ENCODE results near the gene AHCYL2. TPM values are rescaled to one million over a fixed set of nuclear protein-coding genes. Genes with fewer than 3 reads are reported as not detected.
"Not testable (repeated sequence)": the region's sequence is repeated elsewhere in the genome, so short reads cannot be mapped to it uniquely, and the experiment has no call there.

AHCYL2 gene
- total RNA-seq, 1 donor, result 9.2 TPM

DNA sequence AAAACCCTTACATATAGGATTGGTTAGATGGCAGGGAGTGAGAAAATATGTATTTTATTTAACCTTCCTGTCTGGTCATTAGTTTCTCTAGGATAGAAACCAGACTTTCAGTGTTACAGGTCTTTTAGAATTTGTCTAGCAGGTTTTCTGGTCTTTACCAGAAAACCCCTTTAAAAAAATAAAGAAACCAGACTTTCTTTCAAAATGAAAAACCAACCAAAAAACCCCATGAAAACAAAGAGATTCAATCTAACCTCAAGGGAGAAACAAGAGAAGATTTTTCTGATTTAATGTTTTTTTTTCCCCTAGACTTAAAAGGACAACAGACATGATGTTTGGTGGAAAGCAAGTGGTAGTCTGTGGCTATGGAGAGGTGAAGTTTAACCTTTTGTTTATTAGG, 180.7 kb downstream of the AHCYL2 start:
- no peak for DNase-seq (ENCODE audit: low read depth in 2 of 3, low spot score in 2 of 3)

DNA sequence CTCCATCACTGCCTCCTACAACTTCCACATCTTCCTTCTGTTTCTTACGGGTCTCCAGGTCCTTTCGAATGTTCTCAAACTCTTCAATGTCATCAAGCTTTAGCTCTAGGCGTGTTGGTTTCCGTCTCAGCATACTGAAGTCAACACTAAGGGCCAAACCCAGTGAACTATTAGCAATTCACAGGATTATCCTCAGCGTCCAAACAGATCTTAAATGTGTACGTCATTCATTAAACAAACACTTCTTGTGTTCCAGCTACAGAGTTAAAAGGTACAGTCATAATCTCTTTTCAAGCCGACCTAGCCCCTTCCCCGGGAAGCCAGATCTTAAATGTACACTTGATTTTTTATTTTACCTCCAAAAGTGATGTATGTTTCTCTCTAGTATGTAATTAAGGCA, 185.4 kb downstream of the AHCYL2 start:
- DNase-seq (ENCODE audit: low read depth in 2 of 3, low spot score in 2 of 3), result not testable (repeated sequence)

DNA sequence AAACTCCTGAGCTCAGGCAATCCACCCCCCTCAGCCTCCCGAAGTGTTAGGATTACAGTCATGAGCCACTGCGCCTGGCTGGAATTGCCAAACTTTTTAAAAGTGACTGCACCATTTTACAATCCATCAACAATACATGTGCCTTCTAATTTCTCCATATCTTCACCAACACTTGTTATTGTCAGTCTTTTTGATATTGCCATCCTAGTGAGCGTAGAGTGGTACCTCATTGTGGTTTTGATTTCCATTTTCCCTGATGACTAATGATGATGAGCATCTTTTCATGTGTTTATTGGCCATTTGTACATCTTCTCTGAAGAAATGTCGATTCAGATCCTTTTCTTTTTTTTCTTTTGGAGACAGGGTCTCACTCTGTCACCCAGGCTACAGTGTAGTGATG, 187.7 kb downstream of the AHCYL2 start:
- no peak for DNase-seq (ENCODE audit: low read depth in 2 of 3, low spot score in 2 of 3)

GRCh38 chr7:129417073-129417472, 192.2 kb downstream of the AHCYL2 start:
- DNase-seq (ENCODE audit: low read depth in 2 of 3, low spot score in 2 of 3), result no peak

- DNase-seq (ENCODE audit: low read depth in 2 of 3, low spot score in 2 of 3), result no peak
Observed at GRCh38 chr7:129421717-129422250, 197.0 kb downstream of the AHCYL2 start.

GRCh38 chr7:129422727-129423126, 197.9 kb downstream of the AHCYL2 start:
- DNase-seq (ENCODE audit: low read depth in 2 of 3, low spot score in 2 of 3), result no peak

GRCh38 chr7:129423700-129424410, 199.0 kb downstream of the AHCYL2 start:
- no peak for DNase-seq (ENCODE audit: low read depth in 2 of 3, low spot score in 2 of 3)

DNA sequence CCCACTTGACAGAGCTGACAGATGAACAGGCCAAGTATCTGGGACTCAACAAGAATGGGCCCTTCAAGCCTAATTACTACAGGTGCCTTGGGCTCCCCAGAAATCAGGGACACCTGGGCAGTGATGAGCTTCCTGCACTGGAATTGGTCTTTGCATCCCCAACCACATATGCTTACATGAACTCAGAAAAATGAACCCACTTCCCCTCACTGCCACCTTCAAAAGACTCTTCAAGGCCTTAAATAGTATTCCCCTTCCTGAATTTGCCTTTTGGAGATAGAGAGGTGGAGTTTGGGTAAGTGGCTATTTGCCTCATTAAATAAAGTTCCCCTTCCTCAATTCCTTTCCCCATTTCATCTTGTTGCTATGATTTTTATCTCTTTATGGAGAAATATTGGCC, 201.7 kb downstream of the AHCYL2 start:
- no peak for DNase-seq (ENCODE audit: low read depth in 2 of 3, low spot score in 2 of 3)

DNA sequence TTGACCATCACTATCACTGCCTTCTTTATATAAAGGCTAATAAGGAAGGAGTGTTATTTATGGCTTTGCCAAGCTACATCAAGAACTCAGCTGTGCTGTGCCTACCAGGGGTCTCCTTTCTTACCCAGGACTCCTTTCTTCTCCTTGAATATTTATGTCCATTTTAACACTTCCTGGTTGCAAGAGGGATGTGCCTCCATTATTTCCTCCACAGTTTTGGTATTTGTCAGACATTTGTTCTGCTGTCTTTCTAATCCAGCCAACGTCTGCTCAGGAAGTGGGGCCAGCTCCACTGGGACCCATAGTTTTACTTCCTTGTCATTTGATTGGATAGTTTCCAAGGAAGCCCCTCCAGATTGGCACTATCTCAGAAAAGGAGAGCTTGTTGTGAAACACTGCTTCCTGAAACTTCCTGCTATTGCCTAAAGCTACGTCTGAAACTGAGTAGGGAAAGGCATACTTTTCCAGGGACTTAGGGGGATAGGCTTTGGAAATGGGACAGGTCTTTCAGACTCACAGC, 202.8 kb downstream of the AHCYL2 start:
- no peak for DNase-seq (ENCODE audit: low read depth in 2 of 3, low spot score in 2 of 3)

DNA sequence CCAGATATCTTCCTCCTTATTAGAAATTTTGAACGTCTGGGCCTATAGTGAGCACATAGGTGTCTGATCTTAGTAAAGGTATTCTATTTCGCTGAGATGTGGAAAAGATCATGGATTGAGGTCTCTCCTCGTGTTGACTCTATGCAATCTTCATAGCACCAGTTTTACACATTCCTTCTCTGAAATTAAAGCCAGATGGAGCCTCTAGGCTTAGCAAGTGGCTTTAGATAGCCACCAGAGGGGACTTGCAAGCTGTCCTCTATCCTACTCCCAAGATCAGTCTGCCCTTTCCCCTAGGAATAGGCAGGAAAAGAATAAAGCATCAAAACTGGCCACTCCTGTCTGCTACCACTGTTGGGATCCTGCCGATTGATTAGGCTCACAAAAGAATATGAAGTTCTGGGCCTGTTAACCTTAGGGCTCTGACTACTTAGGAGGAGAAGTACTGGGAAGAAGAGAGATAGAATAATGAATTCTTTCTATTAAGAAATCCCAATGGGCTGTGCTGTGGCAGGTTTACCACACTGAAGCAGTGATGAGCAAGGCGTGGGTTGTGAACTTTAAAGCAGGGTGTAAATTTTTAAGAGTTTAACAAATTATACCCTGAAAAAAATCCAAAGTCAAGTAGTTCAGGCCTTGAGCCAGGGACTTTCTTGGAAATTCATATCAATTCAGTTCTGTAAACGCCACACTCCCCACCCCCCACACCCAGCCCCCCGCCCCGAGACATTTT, 207.2 kb downstream of the AHCYL2 start:
- DNase-seq (ENCODE audit: low read depth in 2 of 3, low spot score in 2 of 3), result no peak

GRCh38 chr7:129433847-129434674, 209.2 kb downstream of the AHCYL2 start, which contains the start of gene STRIP2:
TSS of gene STRIP2 (plus strand) at chr7:129434432. CDS start at chr7:129434473, 41 bp downstream.
- DNase-seq (ENCODE audit: low read depth in 2 of 3, low spot score in 2 of 3), result peak; percentile 62 to 79 (median 76)

GRCh38 chr7:129434675-129435318, 210.0 kb downstream of the AHCYL2 start:
- DNase-seq (ENCODE audit: low read depth in 2 of 3, low spot score in 2 of 3), result peak in 1 of 3 donors; percentile 2

DNA sequence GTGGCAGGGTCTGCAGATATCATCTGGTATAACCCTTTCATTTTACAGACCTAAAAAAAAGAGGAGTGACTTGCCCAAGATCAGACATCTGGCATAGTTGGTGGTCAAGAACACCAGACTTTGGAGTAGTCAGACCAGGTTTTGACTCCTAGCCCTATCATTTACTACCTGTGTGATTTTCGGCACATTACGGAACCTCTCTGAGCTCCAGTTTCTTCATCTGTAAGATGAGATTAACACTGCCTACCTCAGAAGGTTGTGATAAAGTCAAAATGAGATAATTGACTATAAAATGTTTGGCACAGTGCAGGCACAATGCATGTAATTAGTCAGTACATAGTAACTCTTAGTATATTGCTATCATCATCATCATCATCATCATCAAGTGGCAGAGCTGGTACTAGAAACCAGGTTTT, 210.6 kb downstream of the AHCYL2 start:
- DNase-seq (ENCODE audit: low read depth in 2 of 3, low spot score in 2 of 3), result no peak

GRCh38 chr7:129436335-129436923, 211.6 kb downstream of the AHCYL2 start:
- DNase-seq (ENCODE audit: low read depth in 2 of 3, low spot score in 2 of 3), result no peak

- DNase-seq (ENCODE audit: low read depth in 2 of 3, low spot score in 2 of 3), result no peak
Observed at GRCh38 chr7:129437190-129437589, 212.4 kb downstream of the AHCYL2 start.

DNA sequence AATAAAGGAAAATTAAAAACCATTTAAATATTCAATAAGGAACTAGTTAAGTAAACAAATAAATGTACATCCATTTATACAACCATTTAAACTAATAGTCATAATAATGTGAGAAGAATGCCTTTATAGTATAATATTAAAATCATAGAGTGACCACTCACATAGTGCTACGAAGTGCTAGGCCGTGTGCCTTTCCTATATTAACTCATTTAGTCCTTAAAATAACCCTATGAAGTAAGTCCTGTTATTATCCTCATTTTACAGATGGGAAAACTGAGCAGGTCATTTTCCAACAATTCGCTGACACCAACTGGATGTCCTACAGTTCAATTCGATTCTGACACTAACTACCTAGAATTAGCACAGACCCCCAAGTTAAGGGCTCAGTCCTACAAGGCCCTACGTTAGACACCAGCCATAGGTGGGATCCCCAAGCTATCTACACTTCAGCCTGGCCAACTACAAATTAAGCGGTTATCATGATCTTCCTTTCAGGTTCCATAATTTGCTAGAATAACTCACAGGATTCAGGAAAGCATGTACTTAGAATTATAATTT, 213.5 kb downstream of the AHCYL2 start:
- DNase-seq (ENCODE audit: low read depth in 2 of 3, low spot score in 2 of 3), result no peak

DNA sequence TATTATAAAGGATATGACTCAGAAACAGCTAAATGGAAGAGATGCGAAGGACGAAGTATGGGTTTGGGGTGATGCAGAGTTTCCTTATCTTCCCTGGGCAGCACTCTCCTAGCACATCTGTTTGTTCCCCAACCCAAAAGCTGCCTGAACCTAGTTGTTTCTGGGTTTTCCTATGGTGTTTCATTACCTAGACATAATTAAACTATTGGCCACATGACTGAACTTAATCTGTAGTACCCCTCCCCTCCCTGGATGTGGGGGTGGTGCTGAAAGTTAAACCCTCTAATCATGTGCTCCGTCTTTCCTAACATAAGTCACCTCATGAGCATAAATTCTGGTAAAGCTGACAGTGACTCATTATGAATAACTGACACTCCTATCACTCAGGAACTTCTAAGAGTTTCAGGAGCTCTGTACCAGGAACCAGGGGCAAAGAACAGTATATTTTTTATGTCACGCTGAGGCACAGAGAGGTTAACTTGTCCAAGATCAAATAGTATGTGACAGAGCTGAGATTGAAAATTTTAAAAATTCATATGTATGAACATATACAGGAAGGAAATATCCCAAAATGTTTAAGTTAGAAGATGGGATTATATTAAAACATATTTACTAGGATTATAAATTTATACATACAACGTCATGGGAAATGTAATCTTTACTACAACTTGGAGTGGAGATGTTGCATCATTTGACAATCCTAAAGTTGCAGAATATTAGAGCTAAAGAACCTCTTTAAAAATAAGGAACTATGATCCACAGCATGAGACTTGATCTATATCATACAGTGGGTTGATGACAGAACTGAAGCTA, 214.2 kb downstream of the AHCYL2 start:
- peak in 2 of 3 donors; percentile 39 to 59 for DNase-seq (ENCODE audit: low read depth in 2 of 3, low spot score in 2 of 3)

DNA sequence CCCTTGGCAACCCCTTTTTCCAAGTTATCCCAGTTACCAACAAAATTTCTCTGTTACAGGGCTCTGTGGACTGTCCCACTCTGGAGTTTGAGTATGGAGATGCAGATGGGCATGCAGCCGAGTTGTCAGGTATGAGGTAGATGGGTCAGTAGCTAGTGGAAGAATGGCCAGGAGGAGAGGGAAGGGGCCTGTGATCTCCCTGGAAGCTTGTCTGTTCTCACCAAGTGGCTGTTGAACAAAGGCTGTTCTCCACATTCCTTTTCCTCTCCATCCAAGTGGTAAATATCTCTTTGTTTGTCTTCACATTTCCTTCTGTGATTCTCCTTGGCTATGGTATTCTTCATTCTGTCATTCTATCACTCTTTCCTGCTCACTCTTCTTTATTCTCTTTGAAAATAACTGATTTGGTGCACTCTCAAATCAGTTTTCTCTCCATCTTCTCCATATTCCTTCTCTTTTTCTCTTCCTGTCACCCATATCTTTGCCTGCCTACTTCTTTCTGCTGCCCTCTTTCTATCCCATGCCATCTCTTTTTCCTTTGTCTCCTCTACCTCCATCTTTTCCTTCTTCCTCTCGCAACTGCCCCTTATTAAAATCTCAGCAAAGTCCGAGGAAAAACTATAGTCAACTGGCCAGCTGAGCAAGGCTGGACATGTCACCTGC, 215.3 kb downstream of the AHCYL2 start:
- DNase-seq (ENCODE audit: low read depth in 2 of 3, low spot score in 2 of 3), result no peak

Measured in hematopoietic multipotent progenitor cell (in vitro differentiated cells).